Cardiac fibroblast (primary cell): Measurements from ENCODE around the gene NDOR1.

ENCODE experiments used
- DNase-seq, 2 donors: peaks; one replicate each; pipeline versions ENCODE4 v3.0.0 to v3.0.0-alpha.2; 2010; ENCODE audit warnings: low read depth in 2 of 2
- H3K4me3 ChIP-seq, 2 donors: replicated peaks in 1 of 2; 1 replicate in 1 of 2; 2 replicates in 1 of 2; pipeline ENCODE4 v1.5.1; 2011; ENCODE audit warnings: low read depth in 2 of 2, low read length in 2 of 2, mild to moderate bottlenecking in 2 of 2, moderate library complexity in 1 of 2
- CTCF ChIP-seq: IDR thresholded peaks from one replicate; pipeline ENCODE4 v1.5.1; 2011; ENCODE audit warnings: low read depth, mild to moderate bottlenecking, low read length, inconsistent platforms

NDOR1 gene

GRCh38 chr9:137263506-137263905 is 58.0 kb downstream of the NDOR1 start:
- H3K4me3 ChIP-seq, result no peak overlapping the region
- no peak for DNase-seq
- TF ChIP-seq CTCF, result no peak

GRCh38 chr9:137264067-137264466 is 58.6 kb downstream of the NDOR1 start:
- DNase-seq, result no peak
- H3K4me3 ChIP-seq, result no peak overlapping the region

GRCh38 chr9:137265496-137266161 is 60.1 kb downstream of the NDOR1 start:
- H3K4me3 ChIP-seq, result no peak overlapping the region
- no peak for DNase-seq
- TF ChIP-seq CTCF, result no peak

More at GRCh38 chr9:137264067-137264466, 58.6 kb downstream of the NDOR1 start:
- TF ChIP-seq CTCF, result no peak

- no peak overlapping the region for H3K4me3 ChIP-seq
- DNase-seq, result no peak
- TF ChIP-seq CTCF, result no peak
Observed at GRCh38 chr9:137266162-137266527, 60.6 kb downstream of the NDOR1 start.
